GM21786 (cell line): ENCODE results near the gene OR6T1.

Source experiments
- ATAC-seq: cut with Tn5 transposase; IDR thresholded peaks from one replicate; pipeline ENCODE4 v1.9.1; 2021; ENCODE audit not compliant: unreplicated experiment

OR6T1 gene

GRCh38 chr11:123943738-123944137 lies at the start of gene OR6T1:
Gene OR6T1, minus strand, starts transcription at chr11:123943838. Its CDS starts 0 bp downstream, at chr11:123943838.
- ATAC-seq = no peak

GRCh38 chr11:123979311-123979710 lies 35.7 kb upstream of the OR6T1 start:
- no peak for ATAC-seq

- ATAC-seq = no peak
These were observed 34.2 kb upstream of the OR6T1 start, which contains the start of gene OR10S1 for GRCh38 chr11:123977731-123978347. Gene OR10S1, minus strand, starts transcription at chr11:123977781. Its CDS starts 117 bp downstream, at chr11:123977664.

- ATAC-seq = no peak
These were observed 33.3 kb upstream of the OR6T1 start for GRCh38 chr11:123976770-123977560.

- no peak for ATAC-seq
These were observed 30.2 kb upstream of the OR6T1 start for GRCh38 chr11:123973816-123974215.

- ATAC-seq = no peak
These were observed 13.1 kb upstream of the OR6T1 start for GRCh38 chr11:123956752-123957151.

- no peak for ATAC-seq
These were observed 1.5 kb upstream of the OR6T1 start for GRCh38 chr11:123945132-123945531.

GRCh38 chr11:123942413-123942812 lies 1.2 kb downstream of the OR6T1 start:
- ATAC-seq = no peak

- ATAC-seq = no peak
These were observed 4.3 kb downstream of the OR6T1 start, which contains the start of gene OR4D5 for GRCh38 chr11:123939317-123939716. Gene OR4D5, plus strand, starts transcription at chr11:123939617. Its CDS starts 0 bp downstream, at chr11:123939617.

- no peak for ATAC-seq
These were observed 19.6 kb downstream of the OR6T1 start for GRCh38 chr11:123924027-123924426.

- no peak for ATAC-seq
These were observed 22.7 kb downstream of the OR6T1 start for GRCh38 chr11:123920943-123921342.

- no peak for ATAC-seq
These were observed 37.8 kb downstream of the OR6T1 start for GRCh38 chr11:123905826-123906225.

- no peak for ATAC-seq
These were observed 38.7 kb downstream of the OR6T1 start for GRCh38 chr11:123904932-123905331.

- peak; percentile 72 for ATAC-seq
These were observed 39.7 kb downstream of the OR6T1 start for GRCh38 chr11:123903932-123904331.

- no peak for ATAC-seq
These were observed 41.8 kb downstream of the OR6T1 start, which contains the start of gene OR8D4 for GRCh38 chr11:123901867-123902266. Gene OR8D4, plus strand, starts transcription at chr11:123902167. Its CDS starts 4,265 bp downstream, at chr11:123906432.

GRCh38 chr11:123899792-123900191 lies 43.8 kb downstream of the OR6T1 start:
- ATAC-seq = no peak
